Liver (tissue), 9 donors: ENCODE data around the gene DCAF15. TPM values are rescaled to one million over a fixed set of nuclear protein-coding genes. Genes with fewer than 3 reads are reported as not detected.
"Not testable (repeated sequence)": the region's sequence is repeated elsewhere in the genome, so short reads cannot be mapped to it uniquely, and the experiment has no call there.

ENCODE experiments used
- DNase-seq: peaks from one replicate; pipeline ENCODE4 v3.0.0-alpha.2; 2017; ENCODE audit warnings: low spot score
- H3K27ac ChIP-seq, 2 donors: one replicate each; pipeline ENCODE4 v1.7.0; 2013; ENCODE audit warnings: inconsistent platforms in 2 of 2, low read length in 2 of 2, control low read depth in 1 of 2, low read depth in 1 of 2, mild to moderate bottlenecking in 1 of 2
- H3K27me3 ChIP-seq, 4 donors: one replicate each; pipeline versions ENCODE4 v1.6.1 to v1.7.0; 2013; ENCODE audit warnings: low read length in 3 of 4, inconsistent platforms in 1 of 4, mild to moderate bottlenecking in 1 of 4, moderate library complexity in 1 of 4; ENCODE audit not compliant: control insufficient read depth in 4 of 4, insufficient read depth in 4 of 4
- H3K36me3 ChIP-seq, 4 donors: one replicate each; pipeline versions ENCODE4 v1.6.1 to v1.7.0; 2013; ENCODE audit warnings: low read length in 3 of 4, mild to moderate bottlenecking in 3 of 4, low read depth in 1 of 4, moderate library complexity in 1 of 4; ENCODE audit not compliant: control insufficient read depth in 4 of 4, insufficient read depth in 3 of 4
- H3K4me1 ChIP-seq, 4 donors: one replicate each; pipeline versions ENCODE4 v1.6.1 to v1.7.0; 2013; ENCODE audit warnings: low read length in 3 of 4, mild to moderate bottlenecking in 3 of 4, moderate library complexity in 1 of 4; ENCODE audit not compliant: control insufficient read depth in 4 of 4, insufficient read depth in 4 of 4
- H3K4me3 ChIP-seq, 3 donors: one replicate each; pipeline versions ENCODE4 v1.6.1 to v1.7.0; 2013; ENCODE audit warnings: low read length in 3 of 3, control low read depth in 1 of 3, low read depth in 1 of 3, mild to moderate bottlenecking in 1 of 3
- H3K9ac ChIP-seq, 2 donors: one replicate each; pipeline ENCODE4 v1.7.0; 2013; ENCODE audit warnings: low read length in 2 of 2, mild to moderate bottlenecking in 2 of 2, moderate library complexity in 2 of 2, control low read depth in 1 of 2, low read depth in 1 of 2
- H3K9me3 ChIP-seq, 4 donors: one replicate each; pipeline versions ENCODE4 v1.6.1 to v1.7.0; 2013; ENCODE audit warnings: low read length in 3 of 4; ENCODE audit not compliant: control insufficient read depth in 4 of 4
- EGR1 ChIP-seq, 2 donors: IDR thresholded peaks; 2 replicates each; pipeline ENCODE4 v1.6.1; 2016 to 2018; ENCODE audit warnings: antibody characterized with exemption in 2 of 2, low read depth in 2 of 2
- FOXA1 ChIP-seq: IDR thresholded peaks from 2 replicates; pipeline ENCODE4 v1.6.1; 2016; ENCODE audit warnings: antibody characterized with exemption
- FOXA2 ChIP-seq: IDR thresholded peaks from 2 replicates; pipeline ENCODE4 v1.6.1; 2016; ENCODE audit warnings: antibody characterized with exemption
- GABPA ChIP-seq, 2 donors: IDR thresholded peaks in 1 of 2; conservative IDR thresholded peaks in 1 of 2; 2 replicates each; pipeline ENCODE4 v1.6.1; 2016; ENCODE audit warnings: antibody characterized with exemption in 2 of 2, mild to moderate bottlenecking in 1 of 2, moderate library complexity in 1 of 2
- HNF4G ChIP-seq: IDR thresholded peaks from 2 replicates; pipeline ENCODE4 v1.6.1; 2016; ENCODE audit warnings: antibody characterized with exemption
- JUND ChIP-seq, 2 donors: IDR thresholded peaks; 2 replicates each; pipeline ENCODE4 v1.6.1; 2016; ENCODE audit warnings: antibody characterized with exemption in 2 of 2
- NR2F2 ChIP-seq: IDR thresholded peaks from 2 replicates; pipeline ENCODE4 v1.6.1; 2016; ENCODE audit warnings: antibody characterized with exemption
- RAD21 ChIP-seq, 2 donors: IDR thresholded peaks; 2 replicates each; pipeline ENCODE4 v1.6.1; 2016; ENCODE audit warnings: antibody characterized with exemption in 2 of 2, mild to moderate bottlenecking in 2 of 2
- RXRA ChIP-seq, 2 donors: IDR thresholded peaks; 2 replicates each; pipeline ENCODE4 v1.6.1; 2017 to 2018; ENCODE audit warnings: antibody characterized with exemption in 2 of 2, mild to moderate bottlenecking in 1 of 2
- SP1 ChIP-seq: IDR thresholded peaks from 2 replicates; pipeline ENCODE4 v1.6.1; 2018; ENCODE audit warnings: antibody characterized with exemption, mild to moderate bottlenecking
- TAF1 ChIP-seq: conservative IDR thresholded peaks from 2 replicates; pipeline ENCODE4 v1.6.1; 2016; ENCODE audit warnings: antibody characterized with exemption, mild to moderate bottlenecking
- YY1 ChIP-seq: IDR thresholded peaks from 2 replicates; pipeline ENCODE4 v1.6.1; 2016; ENCODE audit warnings: antibody characterized with exemption, mild to moderate bottlenecking
- WGBS: extraction: QIAGEN DNeasy Blood & Tissue Kit; methylation state at CpG from one replicate; pipeline ENCODE4 v1.1.7; 2013; 5-methylcytosine and 5-hydroxymethylcytosine counted together
- polyA plus RNA-seq, 2 donors: library from polyadenylated mRNA; stranded (reverse) in 1 of 2; unstranded in 1 of 2; fragments of 200-250 nt in 1 of 2; fragments of >200 nt in 1 of 2; fragmentation: Nextera tagmentation in 1 of 2; extraction: Ambion mirVana in 1 of 2; gene quantifications; one replicate each; pipeline versions ENCODE4 v1.2.1 to v1.2.3, GENCODE V29; 2013 to 2015
- total RNA-seq, 2 donors: library from RNA; depleted of rRNA; stranded (reverse); fragments of >200 nt; gene quantifications; one replicate each; pipeline ENCODE4 v1.2.3, GENCODE V29; 2014
- TF ChIP-seq, protein P1 (sequence below): IDR thresholded peaks from 2 replicates; pipeline ENCODE4 v1.6.1; 2016; ENCODE audit warnings: antibody characterized with exemption
- TF ChIP-seq, protein P2 (sequence below): IDR thresholded peaks from 2 replicates; pipeline ENCODE4 v1.6.1; 2016; ENCODE audit warnings: antibody characterized with exemption
- TF ChIP-seq, protein P3 (sequence below): IDR thresholded peaks from 2 replicates; pipeline ENCODE4 v1.6.1; 2016; ENCODE audit warnings: antibody characterized with exemption
- TF ChIP-seq, protein P4 (sequence below): IDR thresholded peaks from 2 replicates; pipeline ENCODE4 v1.6.1; 2016; ENCODE audit warnings: antibody characterized with exemption, mild to moderate bottlenecking
- donor health status: healthy.
- donor health status: healthy.
- donor health status: healthy.
- donor health status: healthy.
- donor health status: healthy.

DCAF15 gene
- total and polyA plus RNA-seq, 4 donors, result 2.6 to 10.4 (median 5.5) TPM

DNA sequence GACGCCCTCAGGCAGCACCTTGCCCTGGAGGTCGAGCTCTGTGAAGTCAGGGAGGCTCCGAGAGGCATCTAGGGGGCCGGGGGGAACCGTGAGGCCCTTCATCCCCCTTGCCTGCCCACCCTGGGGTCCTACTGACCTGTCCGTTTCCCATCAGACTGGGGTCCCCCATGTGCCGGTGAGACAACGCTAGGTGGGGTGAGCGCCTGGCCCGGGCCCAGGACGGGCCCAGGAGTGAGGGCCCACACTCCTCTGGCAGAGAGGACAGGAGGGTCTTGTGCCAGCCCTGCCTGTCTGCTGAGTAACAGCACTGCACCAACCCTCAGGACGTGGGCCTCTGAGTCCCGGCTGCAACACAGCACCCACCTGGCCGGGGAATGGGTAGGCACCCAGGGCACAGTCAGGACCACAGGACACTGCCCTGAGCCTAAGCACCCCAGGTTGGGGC is 14.4 kb downstream of the DCAF15 start:
- Histone ChIP-seq H3K4me1 (no peaks in the 10 kb centered on the region), H3K27ac (no peak overlapping the region), H3K4me3 (no peak overlapping the region), H3K27me3 (no peaks in the 10 kb centered on the region), H3K9ac (no peak overlapping the region), H3K9me3 (no peaks in the 10 kb centered on the region), H3K36me3 (peaks cover 27 to 69% (median 32%) of the 10 kb centered on the region in 4 donors)
- TF ChIP-seq, protein P1, sequence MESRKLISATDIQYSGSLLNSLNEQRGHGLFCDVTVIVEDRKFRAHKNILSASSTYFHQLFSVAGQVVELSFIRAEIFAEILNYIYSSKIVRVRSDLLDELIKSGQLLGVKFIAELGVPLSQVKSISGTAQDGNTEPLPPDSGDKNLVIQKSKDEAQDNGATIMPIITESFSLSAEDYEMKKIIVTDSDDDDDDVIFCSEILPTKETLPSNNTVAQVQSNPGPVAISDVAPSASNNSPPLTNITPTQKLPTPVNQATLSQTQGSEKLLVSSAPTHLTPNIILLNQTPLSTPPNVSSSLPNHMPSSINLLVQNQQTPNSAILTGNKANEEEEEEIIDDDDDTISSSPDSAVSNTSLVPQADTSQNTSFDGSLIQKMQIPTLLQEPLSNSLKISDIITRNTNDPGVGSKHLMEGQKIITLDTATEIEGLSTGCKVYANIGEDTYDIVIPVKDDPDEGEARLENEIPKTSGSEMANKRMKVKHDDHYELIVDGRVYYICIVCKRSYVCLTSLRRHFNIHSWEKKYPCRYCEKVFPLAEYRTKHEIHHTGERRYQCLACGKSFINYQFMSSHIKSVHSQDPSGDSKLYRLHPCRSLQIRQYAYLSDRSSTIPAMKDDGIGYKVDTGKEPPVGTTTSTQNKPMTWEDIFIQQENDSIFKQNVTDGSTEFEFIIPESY, result no peak
- TF ChIP-seq RXRA (IDR thresholded peaks at IDR 0.05) (no peak), FOXA1 (no peak), NR2F2 (no peak), TAF1 (no peak), JUND (IDR thresholded peaks at IDR 0.05) (no peak), RAD21 (IDR thresholded peaks at IDR 0.05) (no peak), FOXA2 (no peak), GABPA (IDR thresholded peaks at IDR 0.05 in 1 of 2, conservative IDR thresholded peaks at IDR 0.05 in 1 of 2) (no peak), SP1 (no peak), HNF4G (no peak)
- TF ChIP-seq, protein P2, sequence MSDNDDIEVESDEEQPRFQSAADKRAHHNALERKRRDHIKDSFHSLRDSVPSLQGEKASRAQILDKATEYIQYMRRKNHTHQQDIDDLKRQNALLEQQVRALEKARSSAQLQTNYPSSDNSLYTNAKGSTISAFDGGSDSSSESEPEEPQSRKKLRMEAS, result no peak
- 96% methylated on average over 14 of the region's 14 CpGs for WGBS
- no peak for DNase-seq

DNA sequence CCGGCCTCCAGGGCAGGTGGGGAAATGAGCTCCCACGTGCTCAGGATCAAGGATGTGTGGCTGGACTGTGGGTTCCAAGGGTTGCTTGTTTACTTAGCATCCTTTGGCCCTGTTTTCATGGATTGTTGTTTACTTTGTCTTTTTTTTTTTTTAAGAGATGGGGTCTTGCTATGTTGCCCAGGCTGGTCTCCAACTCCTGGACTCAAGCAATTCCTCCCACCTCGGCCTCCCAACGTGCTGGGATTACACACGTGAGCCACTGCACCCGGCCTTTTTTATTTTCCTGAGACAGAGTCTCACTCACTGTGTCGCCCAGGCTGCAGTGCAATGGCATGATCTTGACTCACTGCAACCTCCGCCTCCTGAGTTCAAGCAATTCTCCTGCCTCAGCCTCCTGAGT is 14.9 kb downstream of the DCAF15 start:
- 94% methylated on average over 8 of the region's 8 CpGs for WGBS
- not testable (repeated sequence) for H3K9me3 ChIP-seq, H3K4me3 ChIP-seq, H3K4me1 ChIP-seq, H3K9ac ChIP-seq, H3K27me3 ChIP-seq, H3K27ac ChIP-seq, DNase-seq
- H3K36me3 ChIP-seq, result peaks cover 28 to 68% (median 31%) of the 10 kb centered on the region in 4 donors

DNA sequence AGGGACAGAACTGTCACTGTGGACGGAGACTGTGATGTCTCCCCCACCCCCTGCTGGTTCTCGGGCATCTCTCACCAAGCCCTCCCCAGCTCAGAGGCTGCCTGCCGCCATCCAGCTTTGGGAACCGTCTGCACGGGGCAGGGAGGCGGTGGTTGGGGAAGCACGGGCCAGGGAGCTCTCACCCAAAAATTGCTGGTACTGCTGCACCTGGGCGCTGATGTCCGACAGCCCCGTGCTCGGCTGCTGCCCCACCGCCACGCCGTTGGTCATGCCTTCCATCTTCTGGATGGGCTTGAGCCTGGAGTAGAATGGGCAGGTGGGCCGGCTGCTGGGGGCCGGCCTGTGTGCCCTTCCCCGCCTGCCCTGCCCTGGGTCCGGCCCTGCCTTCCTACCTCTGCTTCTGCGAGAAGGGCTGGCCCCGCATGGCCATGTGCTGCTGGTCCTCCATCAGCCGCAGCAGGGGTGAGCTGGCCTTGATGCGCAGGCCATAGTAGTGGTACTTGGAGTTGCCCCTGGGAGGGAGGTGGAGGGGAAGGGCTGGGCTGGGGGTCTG is 16.1 kb downstream of the DCAF15 start:
- peaks cover 29 to 74% (median 32%) of the 10 kb centered on the region in 4 donors for H3K36me3 ChIP-seq

More for the DNA sequence above, 16.1 kb downstream of the DCAF15 start:
- Histone ChIP-seq H3K27me3 (no peaks in the 10 kb centered on the region), H3K9ac (no peak overlapping the region), H3K27ac (no peak overlapping the region), H3K4me3 (no peak overlapping the region), H3K9me3 (no peaks in the 10 kb centered on the region), H3K4me1 (no peaks in the 10 kb centered on the region)
- WGBS, result 97% methylated on average over 22 of the region's 22 CpGs
- no peak for TF ChIP-seq TAF1
- no peak for TF ChIP-seq JUND (IDR thresholded peaks at IDR 0.05)
- no peak for TF ChIP-seq FOXA1
- no peak for TF ChIP-seq RXRA (IDR thresholded peaks at IDR 0.05)
- TF ChIP-seq RAD21 (IDR thresholded peaks at IDR 0.05), result no peak
- no peak for TF ChIP-seq YY1
- no peak for TF ChIP-seq FOXA2
- TF ChIP-seq, protein P2, result no peak
- TF ChIP-seq GABPA (IDR thresholded peaks at IDR 0.05 in 1 of 2, conservative IDR thresholded peaks at IDR 0.05 in 1 of 2), result no peak
- TF ChIP-seq, protein P3, sequence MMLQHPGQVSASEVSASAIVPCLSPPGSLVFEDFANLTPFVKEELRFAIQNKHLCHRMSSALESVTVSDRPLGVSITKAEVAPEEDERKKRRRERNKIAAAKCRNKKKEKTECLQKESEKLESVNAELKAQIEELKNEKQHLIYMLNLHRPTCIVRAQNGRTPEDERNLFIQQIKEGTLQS, result no peak
- TF ChIP-seq, protein P4, sequence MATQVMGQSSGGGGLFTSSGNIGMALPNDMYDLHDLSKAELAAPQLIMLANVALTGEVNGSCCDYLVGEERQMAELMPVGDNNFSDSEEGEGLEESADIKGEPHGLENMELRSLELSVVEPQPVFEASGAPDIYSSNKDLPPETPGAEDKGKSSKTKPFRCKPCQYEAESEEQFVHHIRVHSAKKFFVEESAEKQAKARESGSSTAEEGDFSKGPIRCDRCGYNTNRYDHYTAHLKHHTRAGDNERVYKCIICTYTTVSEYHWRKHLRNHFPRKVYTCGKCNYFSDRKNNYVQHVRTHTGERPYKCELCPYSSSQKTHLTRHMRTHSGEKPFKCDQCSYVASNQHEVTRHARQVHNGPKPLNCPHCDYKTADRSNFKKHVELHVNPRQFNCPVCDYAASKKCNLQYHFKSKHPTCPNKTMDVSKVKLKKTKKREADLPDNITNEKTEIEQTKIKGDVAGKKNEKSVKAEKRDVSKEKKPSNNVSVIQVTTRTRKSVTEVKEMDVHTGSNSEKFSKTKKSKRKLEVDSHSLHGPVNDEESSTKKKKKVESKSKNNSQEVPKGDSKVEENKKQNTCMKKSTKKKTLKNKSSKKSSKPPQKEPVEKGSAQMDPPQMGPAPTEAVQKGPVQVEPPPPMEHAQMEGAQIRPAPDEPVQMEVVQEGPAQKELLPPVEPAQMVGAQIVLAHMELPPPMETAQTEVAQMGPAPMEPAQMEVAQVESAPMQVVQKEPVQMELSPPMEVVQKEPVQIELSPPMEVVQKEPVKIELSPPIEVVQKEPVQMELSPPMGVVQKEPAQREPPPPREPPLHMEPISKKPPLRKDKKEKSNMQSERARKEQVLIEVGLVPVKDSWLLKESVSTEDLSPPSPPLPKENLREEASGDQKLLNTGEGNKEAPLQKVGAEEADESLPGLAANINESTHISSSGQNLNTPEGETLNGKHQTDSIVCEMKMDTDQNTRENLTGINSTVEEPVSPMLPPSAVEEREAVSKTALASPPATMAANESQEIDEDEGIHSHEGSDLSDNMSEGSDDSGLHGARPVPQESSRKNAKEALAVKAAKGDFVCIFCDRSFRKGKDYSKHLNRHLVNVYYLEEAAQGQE, result no peak
- TF ChIP-seq EGR1 (IDR thresholded peaks at IDR 0.05; ENCODE audit: low read depth in 2 of 2), result no peak
- no peak for TF ChIP-seq HNF4G
- no peak for DNase-seq
